Lower leg skin (tissue), 4 donors: Measurements from ENCODE around the gene CDCP2. TPM values are rescaled to one million over a fixed set of nuclear protein-coding genes. Genes with fewer than 3 reads are reported as not detected.

Experiments used
- DNase-seq, 2 donors: peaks; one replicate each; pipeline ENCODE4 v3.0.0-alpha.2; 2019; ENCODE audit warnings: low spot score in 2 of 2
- H3K4me3 ChIP-seq: fragments of 200-600 bp; sonication (generic); 2 replicates; pipeline ENCODE4 v1.5.1; 2017; ENCODE audit warnings: mild to moderate bottlenecking, low read depth; ENCODE audit not compliant: poor library complexity, severe bottlenecking
- CTCF ChIP-seq, 3 donors: fragments of 450-650 bp; IDR thresholded peaks; one replicate each; pipeline ENCODE4 v1.5.1; 2016; ENCODE audit warnings: antibody characterized with exemption in 3 of 3, mild to moderate bottlenecking in 3 of 3, moderate library complexity in 2 of 3
- POLR2A ChIP-seq, 2 donors: fragments of 450-650 bp; IDR thresholded peaks; one replicate each; pipeline ENCODE4 v1.6.1; 2016 to 2017; ENCODE audit warnings: antibody characterized with exemption in 2 of 2, mild to moderate bottlenecking in 1 of 2, moderate library complexity in 1 of 2
- whole genome bisulfite sequencing, 2 donors: methylation state at CpG; one replicate each; pipeline ENCODE4 v1.1.5; 2018; 5-methylcytosine and 5-hydroxymethylcytosine counted together
- intact Hi-C: fragments of 100-400 bp; cut with DNase I; formaldehyde crosslinking; loops from one replicate; pipeline ENCODE4 v1.15.0; 2023; ENCODE audit warnings: low total_unique reads
- total RNA-seq, 4 donors: library from RNA; depleted of rRNA; stranded (reverse); fragments of >200 nt; gene quantifications; one replicate each; pipeline ENCODE4 v1.1.0, GENCODE V29; 2016

Gene CDCP2
- total RNA-seq, 4 donors from 2014 or later = 0.23 to 0.47 (median 0.46) TPM; not detected in 1

- 89 to 94% methylated on average over 14 to 15 of the region's 15 CpGs for WGBS, 2 donors
- no peak overlapping the region for H3K4me3 ChIP-seq
- no peak for DNase-seq
- intact Hi-C loops = no loop called here
- TF ChIP-seq CTCF (IDR thresholded peaks at IDR 0.05) (no peak), POLR2A (IDR thresholded peaks at IDR 0.05) (no peak)
Measured at GRCh38 chr1:54165146-54165545, 12.3 kb upstream of the CDCP2 start.

GRCh38 chr1:54163573-54163972, 10.8 kb upstream of the CDCP2 start:
- 76 to 77% methylated on average over 5 of the region's 5 CpGs for WGBS, 2 donors
- no peak for DNase-seq
- TF ChIP-seq POLR2A (IDR thresholded peaks at IDR 0.05) = no peak
- TF ChIP-seq CTCF (IDR thresholded peaks at IDR 0.05) = no peak
- intact Hi-C loops = no loop called here
- H3K4me3 ChIP-seq = no peak overlapping the region

- intact Hi-C loops = no loop called here
- no peak overlapping the region for H3K4me3 ChIP-seq
- WGBS, 2 donors = 34 to 43% methylated on average over 3 of the region's 3 CpGs
- TF ChIP-seq POLR2A (IDR thresholded peaks at IDR 0.05) = no peak
- no peak for TF ChIP-seq CTCF (IDR thresholded peaks at IDR 0.05)
- peak in 1 of 2 donors; percentile 30 for DNase-seq
Measured at GRCh38 chr1:54163051-54163450, 10.3 kb upstream of the CDCP2 start.

- DNase-seq = no peak
- H3K4me3 ChIP-seq = no peak overlapping the region
- TF ChIP-seq POLR2A (IDR thresholded peaks at IDR 0.05) (no peak), CTCF (IDR thresholded peaks at IDR 0.05) (no peak)
- intact Hi-C loops = no loop called here
- WGBS, 2 donors = 83 to 85% methylated on average over 6 of the region's 6 CpGs
Measured at GRCh38 chr1:54161495-54162168, 8.8 kb upstream of the CDCP2 start.

GRCh38 chr1:54160351-54160750, 7.6 kb upstream of the CDCP2 start:
- 48 to 61% methylated on average over 3 of the region's 3 CpGs for WGBS, 2 donors
- DNase-seq = no peak

More at GRCh38 chr1:54160351-54160750, 7.6 kb upstream of the CDCP2 start:
- TF ChIP-seq POLR2A (IDR thresholded peaks at IDR 0.05) (no peak), CTCF (IDR thresholded peaks at IDR 0.05) (no peak)
- no peak overlapping the region for H3K4me3 ChIP-seq
- intact Hi-C loops = no loop called here
